ENCODE measurements around the gene HIF3A. TPM values are rescaled to one million over a fixed set of nuclear protein-coding genes. Genes with fewer than 3 reads are reported as not detected.

HIF3A gene
- total RNA-seq, 2 donors from 2014 or later, result 41.6 to 71.9 TPM

- Histone ChIP-seq H3K9me3 (ENCODE audit: control insufficient read depth, low read length) (no peaks in the 10 kb centered on the region), H3K4me1 (ENCODE audit: control insufficient read depth, insufficient read depth, low read length) (peaks cover 10% of the 10 kb centered on the region), H3K9ac (ENCODE audit: extremely low read depth, low read length, poor library complexity, severe bottlenecking) (no peak overlapping the region), H3K27me3 (ENCODE audit: control insufficient read depth, insufficient read depth, low read length, poor library complexity, severe bottlenecking) (no peaks in the 10 kb centered on the region), H3K36me3 (ENCODE audit: control insufficient read depth, insufficient read depth, low read length) (peaks cover 81% of the 10 kb centered on the region), H3K4me3 (ENCODE audit: low read length) (no peak overlapping the region), H3K27ac (ENCODE audit: low read depth, low read length) (no peak overlapping the region)
- H3K27ac Mint-ChIP-seq, result peak overlapping the region; percentile 69
- peaks cover 28% of the 10 kb centered on the region for H3K4me1 Mint-ChIP-seq
- 87 to 88% methylated on average over 12 to 23 of the region's 23 CpGs for WGBS, 2 experiments (ENCODE audit: insufficient coverage in 1 of 2, insufficient read length in 1 of 2)
- H3K9me3 Mint-ChIP-seq, result no peaks in the 10 kb centered on the region
- peaks cover 51% of the 10 kb centered on the region for H3K36me3 Mint-ChIP-seq (ENCODE audit: low read depth)
- no peak for TF ChIP-seq CTCF (conservative IDR thresholded peaks at IDR 0.05)
- H3K27me3 Mint-ChIP-seq (ENCODE audit: insufficient read depth), result no peaks in the 10 kb centered on the region
- H3K4me3 Mint-ChIP-seq, result peak overlapping the region; percentile 23
- DNase-seq, result no peak
Observed at GRCh38 chr19:46355234-46356148, 58.6 kb downstream of the HIF3A start.

- no peak overlapping the region for H3K9ac ChIP-seq (ENCODE audit: extremely low read depth, low read length, poor library complexity, severe bottlenecking)
- no peak overlapping the region for H3K4me3 Mint-ChIP-seq
- H3K27me3 ChIP-seq (ENCODE audit: control insufficient read depth, insufficient read depth, low read length, poor library complexity, severe bottlenecking), result no peaks in the 10 kb centered on the region
- H3K4me3 ChIP-seq (ENCODE audit: low read length), result no peak overlapping the region
- H3K27me3 Mint-ChIP-seq (ENCODE audit: insufficient read depth), result no peaks in the 10 kb centered on the region
- peak; percentile 18 for DNase-seq
- H3K27ac ChIP-seq (ENCODE audit: low read depth, low read length), result no peak overlapping the region
- H3K4me1 ChIP-seq (ENCODE audit: control insufficient read depth, insufficient read depth, low read length), result peaks cover 10% of the 10 kb centered on the region
- H3K9me3 Mint-ChIP-seq, result no peaks in the 10 kb centered on the region
- no peak for TF ChIP-seq CTCF (conservative IDR thresholded peaks at IDR 0.05)
- H3K27ac Mint-ChIP-seq, result no peak overlapping the region
- peaks cover 28% of the 10 kb centered on the region for H3K4me1 Mint-ChIP-seq
- H3K36me3 ChIP-seq (ENCODE audit: control insufficient read depth, insufficient read depth, low read length), result peaks cover 82% of the 10 kb centered on the region
- 95 to 97% methylated on average over 4 to 9 of the region's 9 CpGs for WGBS, 2 experiments (ENCODE audit: insufficient coverage in 1 of 2, insufficient read length in 1 of 2)
- H3K9me3 ChIP-seq (ENCODE audit: control insufficient read depth, low read length), result no peaks in the 10 kb centered on the region
- peaks cover 57% of the 10 kb centered on the region for H3K36me3 Mint-ChIP-seq (ENCODE audit: low read depth)
Observed at GRCh38 chr19:46356149-46357055, 59.6 kb downstream of the HIF3A start.

- Mint-ChIP-seq H3K36me3 (ENCODE audit: low read depth) (peaks cover 58% of the 10 kb centered on the region), H3K27me3 (ENCODE audit: insufficient read depth) (no peaks in the 10 kb centered on the region), H3K9me3 (no peaks in the 10 kb centered on the region), H3K27ac (peak overlapping the region; percentile 72), H3K4me1 (peaks cover 28% of the 10 kb centered on the region), H3K4me3 (no peak overlapping the region)
- no peak overlapping the region for H3K9ac ChIP-seq (ENCODE audit: extremely low read depth, low read length, poor library complexity, severe bottlenecking)
- H3K27me3 ChIP-seq (ENCODE audit: control insufficient read depth, insufficient read depth, low read length, poor library complexity, severe bottlenecking), result no peaks in the 10 kb centered on the region
- no peak overlapping the region for H3K4me3 ChIP-seq (ENCODE audit: low read length)
- no peak overlapping the region for H3K27ac ChIP-seq (ENCODE audit: low read depth, low read length)
- TF ChIP-seq CTCF (conservative IDR thresholded peaks at IDR 0.05), result no peak
- DNase-seq, result no peak
- H3K9me3 ChIP-seq (ENCODE audit: control insufficient read depth, low read length), result no peaks in the 10 kb centered on the region
- H3K36me3 ChIP-seq (ENCODE audit: control insufficient read depth, insufficient read depth, low read length), result peaks cover 78% of the 10 kb centered on the region
- peaks cover 10% of the 10 kb centered on the region for H3K4me1 ChIP-seq (ENCODE audit: control insufficient read depth, insufficient read depth, low read length)
- WGBS, 2 experiments (ENCODE audit: insufficient coverage in 1 of 2, insufficient read length in 1 of 2), result 90 to 93% methylated on average over 3 to 6 of the region's 7 CpGs
Observed at GRCh38 chr19:46357846-46358583, 61.2 kb downstream of the HIF3A start.

Measured in endodermal cell (in vitro differentiated cells).